ENCODE measurements around the gene KIAA0319L.
"Not testable (repeated sequence)": the region's sequence is repeated elsewhere in the genome, so short reads cannot be mapped to it uniquely, and the experiment has no call there.

The KIAA0319L gene

DNA sequence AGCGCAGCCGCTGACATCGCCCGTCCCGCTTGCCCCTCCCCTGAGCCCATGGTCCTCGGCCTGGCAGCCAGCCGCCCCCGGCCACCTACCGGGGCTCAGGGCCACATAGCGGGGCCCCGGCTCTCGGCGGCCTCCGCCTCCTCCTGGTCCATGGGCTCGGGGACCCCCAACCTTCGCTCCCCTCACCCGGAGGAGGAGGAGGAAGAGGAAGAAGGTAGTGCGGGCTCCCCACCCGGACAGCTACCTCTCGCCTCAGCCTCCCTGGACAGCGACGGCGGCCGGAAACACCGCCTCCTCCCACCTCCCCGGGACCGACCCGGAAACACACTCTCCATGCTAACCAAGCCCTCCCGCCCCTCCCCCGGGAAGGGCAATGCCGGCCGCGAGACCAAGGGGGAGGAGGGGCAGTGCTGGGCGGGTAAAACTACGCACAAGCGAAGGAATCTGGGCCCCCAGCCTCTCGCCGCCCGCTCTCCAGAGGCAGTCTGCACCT lies at the start of gene KIAA0319L:
Gene KIAA0319L (minus strand): TSS at position 286 of the 493 bp plus-strand sequence. CDS start 2,912 bp downstream, outside the sequence.
- DNase-seq (ENCODE audit: low read depth in 2 of 2) = no peak

DNA sequence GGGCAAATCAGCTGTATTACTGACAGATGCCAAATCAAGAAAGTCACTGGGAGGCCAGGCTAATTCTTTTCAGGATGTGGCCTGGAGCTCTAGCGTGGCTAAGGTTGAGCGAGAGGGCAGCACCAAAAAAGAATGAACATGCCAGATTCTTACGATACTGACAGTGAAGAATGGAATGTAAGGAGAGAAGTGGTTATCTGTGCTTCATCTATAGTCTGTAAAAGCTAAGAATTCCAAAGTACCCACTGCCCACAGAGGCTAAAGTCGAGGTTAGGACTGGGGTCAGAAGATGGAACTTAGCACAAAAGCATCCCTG lies 48.6 kb upstream of the KIAA0319L start:
- DNase-seq (ENCODE audit: low read depth in 2 of 2) = no peak

DNA sequence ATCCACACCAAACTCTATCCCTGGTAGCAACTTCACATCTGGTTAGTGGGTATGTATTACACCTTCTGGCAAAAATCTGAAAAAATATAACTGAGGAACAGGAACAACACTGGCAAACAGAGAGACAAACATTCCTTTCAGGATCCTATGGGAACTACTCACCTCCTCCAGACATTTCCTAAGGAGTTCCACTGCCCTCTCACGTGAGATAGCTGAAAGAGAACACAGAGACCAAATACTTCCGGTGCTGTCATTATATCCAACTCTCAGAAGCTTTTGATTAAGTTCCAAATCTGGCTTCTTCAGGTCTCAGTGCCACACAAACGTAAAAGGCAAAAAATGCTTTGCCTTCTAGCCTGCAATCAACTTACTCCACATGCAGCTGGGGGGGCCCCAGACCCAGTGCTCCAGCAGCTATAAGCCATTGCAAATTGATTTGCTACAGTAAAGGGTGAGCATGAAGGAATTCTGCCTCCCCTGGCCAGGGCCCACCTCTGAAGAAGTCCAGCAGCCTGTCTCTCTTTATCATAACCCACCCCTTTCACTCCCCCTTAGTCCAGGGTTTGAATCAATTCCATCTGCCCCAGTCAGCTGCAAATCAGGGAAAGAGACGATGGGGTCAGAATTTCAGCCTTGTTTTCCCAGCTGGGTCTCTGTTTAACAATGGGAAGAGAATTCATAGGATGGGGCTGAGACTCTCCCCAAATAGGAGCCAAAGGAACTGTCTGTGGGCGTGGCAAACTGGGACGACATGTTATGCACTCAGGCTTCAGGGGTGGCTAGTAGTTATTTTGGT lies 48.1 kb upstream of the KIAA0319L start:
- DNase-seq (ENCODE audit: low read depth in 2 of 2) = no peak

DNA sequence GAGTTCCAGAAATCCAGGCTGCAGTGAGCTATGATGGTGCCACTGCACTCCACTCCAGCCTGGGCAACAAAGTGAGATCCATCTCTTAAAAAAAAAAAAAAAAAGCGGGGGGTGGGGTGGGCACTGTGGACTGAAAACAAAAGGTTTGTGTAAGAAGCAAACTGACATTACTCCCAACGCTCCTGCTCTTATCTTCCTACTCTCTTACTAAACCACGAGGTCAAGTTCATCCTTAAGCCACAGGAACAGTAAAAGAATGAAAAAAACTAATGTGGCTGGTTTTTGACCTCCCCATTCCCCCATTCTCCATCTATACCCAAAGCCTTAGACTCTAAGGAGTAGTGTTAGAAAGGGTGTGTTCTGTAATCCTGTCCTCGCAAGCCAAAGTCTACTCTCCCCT lies 46.7 kb upstream of the KIAA0319L start:
- no peak for DNase-seq (ENCODE audit: low read depth in 2 of 2)

DNA sequence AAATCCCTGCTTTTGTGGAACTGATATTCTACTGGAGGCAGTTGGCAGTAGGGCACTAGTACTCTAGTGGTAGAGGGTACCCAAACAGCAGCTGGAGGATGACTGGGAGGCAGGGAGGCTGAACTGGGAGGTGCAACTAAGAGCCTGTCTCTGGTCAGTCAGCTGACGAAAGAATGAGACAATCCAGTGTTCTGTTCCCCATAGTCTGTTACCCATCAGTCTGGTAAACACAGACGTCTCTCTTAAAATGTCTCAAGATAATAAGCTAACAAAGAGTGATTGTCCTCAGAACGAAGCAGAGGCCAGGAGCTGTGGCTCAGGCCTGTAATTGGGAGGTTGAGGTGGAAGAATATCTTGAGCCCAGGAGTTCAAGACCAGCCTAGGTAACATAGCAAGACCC lies 46.3 kb upstream of the KIAA0319L start:
- no peak for DNase-seq (ENCODE audit: low read depth in 2 of 2)

DNA sequence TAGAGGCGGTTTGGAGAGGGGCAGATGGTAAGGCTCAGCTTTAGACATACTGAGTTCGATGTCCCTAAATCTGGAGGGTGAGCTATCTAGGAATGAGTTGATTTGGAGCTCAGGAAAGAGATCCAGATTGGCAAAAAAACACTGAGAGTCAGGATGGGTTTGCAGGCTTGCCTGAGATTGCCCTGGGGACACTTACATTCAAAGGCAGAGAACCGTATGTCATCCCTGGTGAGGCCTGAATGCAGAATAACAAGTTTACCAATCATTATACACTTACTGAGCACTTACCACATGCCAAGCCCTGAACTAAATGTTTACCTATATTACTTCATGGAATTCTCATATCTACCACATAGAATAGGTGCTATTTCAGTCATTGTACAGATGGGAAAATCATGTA lies 43.4 kb upstream of the KIAA0319L start:
- no peak for DNase-seq (ENCODE audit: low read depth in 2 of 2)

DNA sequence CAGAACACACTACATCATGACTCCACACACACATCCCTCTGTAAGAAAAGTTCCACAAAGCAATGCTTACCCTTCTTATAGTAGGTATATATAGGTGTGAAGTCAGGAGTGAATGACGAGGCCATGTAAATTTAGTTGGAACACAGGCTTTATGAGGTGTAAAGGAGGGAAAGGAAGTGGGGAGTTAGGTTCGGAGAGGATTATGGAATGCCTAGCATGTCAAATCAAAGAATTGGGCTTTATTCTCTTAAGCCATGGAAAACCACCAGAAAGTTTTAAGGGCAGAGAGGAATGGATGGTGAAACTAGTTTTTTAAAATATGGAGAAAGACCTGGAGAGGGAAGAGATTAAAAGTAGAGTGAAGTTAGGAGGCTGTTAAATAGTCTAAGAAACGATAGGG lies 42.2 kb upstream of the KIAA0319L start:
- no peak for DNase-seq (ENCODE audit: low read depth in 2 of 2)

DNA sequence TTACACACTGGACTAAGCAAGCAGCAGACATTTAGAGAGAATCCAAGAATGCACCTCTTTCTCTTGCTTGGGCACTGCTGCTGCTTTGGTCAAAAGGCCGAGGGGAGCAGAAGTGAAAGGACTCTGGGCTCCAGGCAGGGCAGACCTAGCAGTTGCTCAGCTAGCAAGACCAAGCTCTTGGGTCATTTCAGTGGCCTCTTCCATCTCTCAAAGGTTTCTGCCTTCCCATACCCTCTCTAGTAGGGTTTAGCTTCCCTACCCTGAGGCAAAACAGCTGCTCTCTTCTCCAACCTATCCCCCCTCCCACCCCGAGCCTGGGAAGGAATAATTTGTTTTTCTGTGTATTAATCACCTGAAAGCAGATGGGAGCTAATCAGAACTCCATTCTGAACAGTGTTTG lies 41.7 kb upstream of the KIAA0319L start:
- no peak for DNase-seq (ENCODE audit: low read depth in 2 of 2)

DNA sequence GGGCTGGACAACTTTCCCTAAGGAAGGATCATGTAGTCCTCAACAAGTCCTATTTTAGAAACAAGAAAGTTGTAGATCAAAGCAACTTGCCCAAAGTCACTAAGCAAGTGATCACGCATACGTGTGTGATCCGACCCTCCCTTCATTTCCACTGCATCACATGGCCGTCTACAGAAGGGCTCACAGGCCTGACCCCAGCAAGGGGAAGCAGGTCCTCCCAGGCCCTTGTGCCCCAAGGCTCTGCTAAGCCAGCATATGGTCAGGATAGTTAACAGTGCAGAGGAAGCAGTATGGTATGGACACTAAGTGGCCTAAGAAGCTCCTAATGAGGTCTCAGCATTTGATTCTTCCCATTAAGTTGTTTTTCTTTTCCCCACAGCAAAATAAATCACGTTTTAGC lies 40.7 kb upstream of the KIAA0319L start:
- DNase-seq (ENCODE audit: low read depth in 2 of 2) = no peak

DNA sequence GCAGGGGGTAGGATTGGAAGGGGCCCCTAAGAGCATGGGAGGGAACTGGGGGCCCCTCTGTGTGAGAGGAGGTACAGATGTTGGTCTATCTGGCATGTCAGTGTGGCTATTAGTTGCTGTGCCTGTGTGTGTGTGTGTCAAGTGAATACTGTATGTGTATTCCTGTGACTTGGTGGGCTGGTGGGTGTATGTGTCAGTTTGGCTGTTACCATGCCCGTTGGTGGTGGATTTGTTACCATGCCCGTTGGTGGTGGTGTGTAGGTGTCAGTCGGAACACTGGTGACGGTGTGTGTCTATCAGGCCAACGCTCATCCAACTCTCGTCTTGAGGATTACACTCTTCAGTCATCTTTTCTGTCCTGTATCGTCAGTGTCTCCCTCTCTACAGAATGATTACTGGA lies 38.5 kb upstream of the KIAA0319L start:
- no peak for DNase-seq (ENCODE audit: low read depth in 2 of 2)

DNA sequence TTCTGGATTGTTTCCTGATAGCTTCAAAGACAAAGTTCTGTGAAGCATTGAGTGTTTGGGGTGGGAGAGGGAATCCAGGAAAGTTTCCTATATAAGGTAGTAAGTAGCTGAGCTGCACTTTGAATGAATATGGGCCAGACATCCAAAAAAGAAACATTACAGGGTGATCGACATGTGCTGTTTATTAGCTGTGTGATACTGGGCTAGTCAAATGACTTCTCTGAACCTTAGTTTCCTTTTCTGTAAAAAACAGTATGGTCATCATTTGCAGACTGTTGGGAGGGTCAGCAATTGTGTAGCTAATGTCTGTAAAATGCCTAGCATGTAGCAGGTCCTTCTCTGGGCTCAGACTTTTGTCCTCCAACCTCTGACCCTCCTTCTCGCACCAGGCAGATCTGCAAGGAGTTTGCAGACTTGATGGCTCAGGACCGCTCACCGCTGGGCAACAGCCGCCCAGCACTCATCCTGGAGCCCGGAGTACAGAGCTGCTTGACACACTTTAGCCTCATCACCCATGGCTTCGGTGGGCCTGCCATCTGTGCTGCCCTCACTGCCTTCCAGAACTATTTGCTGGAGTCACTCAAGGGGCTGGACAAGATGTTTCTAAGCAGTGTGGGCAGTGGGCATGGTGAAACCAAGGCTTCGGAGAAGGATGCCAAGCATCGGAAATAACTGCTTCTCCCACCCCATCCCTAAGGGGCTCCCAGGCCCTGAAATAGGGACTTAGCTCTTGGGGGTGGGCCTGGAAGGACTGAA lies 37.0 kb upstream of the KIAA0319L start:
- DNase-seq (ENCODE audit: low read depth in 2 of 2) = no peak

DNA sequence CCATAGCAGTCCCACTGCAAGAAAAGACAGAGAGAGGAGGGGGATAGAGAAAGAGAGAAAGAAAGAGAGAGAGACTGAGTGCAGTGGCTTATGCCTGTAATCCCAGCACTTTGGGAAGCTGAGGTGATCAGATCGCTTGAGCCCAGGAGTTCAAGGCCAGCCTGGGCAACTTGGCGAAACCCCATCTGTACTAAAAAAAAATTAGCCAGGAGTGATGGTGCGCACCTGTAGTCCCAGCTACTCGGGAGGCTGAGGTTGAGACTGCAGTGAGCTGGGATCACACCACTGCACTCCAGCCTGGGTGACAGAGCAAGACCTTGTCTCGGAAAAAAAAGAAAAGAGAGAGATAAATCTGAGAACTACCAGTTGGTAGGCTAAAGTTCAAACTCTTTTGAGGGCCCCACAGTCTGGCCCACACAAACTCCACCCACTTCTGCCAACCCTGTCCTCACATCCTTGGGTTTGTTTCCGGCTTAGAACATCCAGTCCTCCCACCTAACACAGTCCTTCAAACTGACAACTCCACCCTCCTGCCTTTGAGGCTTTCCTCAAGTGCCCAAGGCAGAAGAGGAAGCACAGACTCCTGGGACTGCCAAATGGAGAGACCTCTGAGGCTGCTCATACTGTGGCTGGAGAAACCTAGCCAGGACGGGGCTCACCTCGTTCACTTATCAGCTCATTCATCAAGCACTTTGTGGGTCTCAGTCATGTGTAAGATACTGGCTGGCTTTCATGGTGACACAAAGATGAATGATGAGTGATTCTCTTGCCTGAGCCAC lies 36.0 kb upstream of the KIAA0319L start:
- DNase-seq (ENCODE audit: low read depth in 2 of 2) = no peak

DNA sequence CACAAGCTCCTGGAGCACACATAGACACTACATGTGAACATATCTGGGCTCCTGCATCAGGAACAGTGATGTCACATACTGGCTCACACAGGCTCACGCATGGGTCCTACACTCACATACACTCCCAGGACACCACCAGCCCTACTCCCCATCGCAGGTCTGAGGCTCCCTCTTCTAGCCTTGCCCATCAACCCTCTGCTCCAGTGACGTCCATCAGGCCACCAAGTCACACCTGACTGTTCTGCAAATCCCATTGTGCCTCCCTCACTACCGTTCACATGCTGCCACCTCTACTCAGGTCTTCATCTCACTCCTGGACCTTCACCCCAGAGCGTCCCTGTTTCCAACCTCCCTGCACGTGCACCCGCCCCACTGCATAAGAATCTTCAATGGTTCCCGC lies 34.0 kb upstream of the KIAA0319L start:
- DNase-seq (ENCODE audit: low read depth in 2 of 2) = no peak

DNA sequence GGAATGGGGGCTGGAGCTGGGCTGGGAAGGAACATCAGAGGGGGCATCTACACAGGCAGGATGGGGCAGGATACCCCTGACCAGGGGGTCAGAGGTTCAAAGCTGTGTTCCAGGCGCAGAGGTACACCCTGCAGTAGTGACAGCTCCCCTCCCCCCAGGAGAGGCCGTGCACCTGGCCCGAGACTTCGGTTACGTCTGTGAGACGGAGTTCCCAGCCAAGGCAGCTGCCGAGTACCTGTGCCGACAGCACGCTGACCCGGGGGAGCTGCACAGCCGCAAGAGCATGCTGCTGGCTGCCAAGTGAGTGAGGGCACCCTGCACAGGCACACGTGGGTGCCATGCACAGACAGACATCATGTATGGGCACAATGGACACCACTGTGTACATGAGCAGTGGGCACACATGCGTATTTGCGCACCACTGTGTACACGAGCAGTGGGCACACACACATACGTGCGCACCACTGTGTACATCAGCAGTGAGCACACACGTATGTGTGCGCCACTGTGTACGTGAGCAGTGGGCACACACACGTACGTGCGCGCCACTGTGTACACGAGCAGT lies 33.4 kb upstream of the KIAA0319L start:
- DNase-seq (ENCODE audit: low read depth in 2 of 2) = no peak

DNA sequence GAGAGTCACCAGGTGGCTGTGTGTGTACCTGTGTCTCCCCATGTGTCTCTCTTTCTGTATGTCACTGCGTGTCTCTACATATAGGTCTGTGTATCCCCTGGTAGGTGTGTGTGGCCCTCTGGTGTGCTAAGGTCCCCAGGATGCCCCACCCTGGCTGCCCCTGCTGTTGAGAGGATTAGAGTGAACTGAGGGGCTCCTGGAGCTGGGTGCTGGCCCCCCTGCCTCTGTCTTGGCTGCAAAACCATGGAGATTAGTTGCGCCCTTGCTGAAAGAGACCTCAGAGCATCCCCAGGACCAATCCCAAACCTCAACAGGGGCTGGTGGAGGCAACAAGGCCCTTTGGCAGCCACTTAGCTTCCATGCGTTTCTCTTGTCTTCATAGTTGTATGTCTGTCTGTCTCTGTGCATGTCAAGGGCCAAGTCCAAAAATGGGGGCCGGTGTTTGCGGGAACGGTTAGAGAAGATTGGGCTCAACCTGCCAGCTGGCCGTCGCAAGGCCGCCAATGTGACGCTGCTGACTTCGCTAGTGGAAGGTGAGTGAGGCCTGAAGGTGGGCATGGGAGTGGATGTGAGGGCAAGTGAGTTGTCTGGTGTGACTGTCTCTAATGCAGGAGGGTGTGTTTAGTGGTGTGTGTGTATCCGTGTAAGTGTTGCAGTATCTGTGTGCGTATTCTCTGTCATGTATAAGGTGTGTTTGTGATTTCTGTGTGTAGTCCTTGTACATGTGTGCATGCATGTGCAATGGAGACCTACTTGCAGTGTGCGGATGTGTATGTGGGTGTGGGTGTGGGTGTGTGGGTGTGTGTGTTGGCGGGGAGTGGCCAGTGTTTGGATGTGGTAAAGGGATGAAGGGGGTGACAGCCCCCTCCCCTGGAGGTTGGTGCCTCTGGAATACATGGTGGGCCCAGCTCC lies 32.6 kb upstream of the KIAA0319L start:
- no peak for DNase-seq (ENCODE audit: low read depth in 2 of 2)

DNA sequence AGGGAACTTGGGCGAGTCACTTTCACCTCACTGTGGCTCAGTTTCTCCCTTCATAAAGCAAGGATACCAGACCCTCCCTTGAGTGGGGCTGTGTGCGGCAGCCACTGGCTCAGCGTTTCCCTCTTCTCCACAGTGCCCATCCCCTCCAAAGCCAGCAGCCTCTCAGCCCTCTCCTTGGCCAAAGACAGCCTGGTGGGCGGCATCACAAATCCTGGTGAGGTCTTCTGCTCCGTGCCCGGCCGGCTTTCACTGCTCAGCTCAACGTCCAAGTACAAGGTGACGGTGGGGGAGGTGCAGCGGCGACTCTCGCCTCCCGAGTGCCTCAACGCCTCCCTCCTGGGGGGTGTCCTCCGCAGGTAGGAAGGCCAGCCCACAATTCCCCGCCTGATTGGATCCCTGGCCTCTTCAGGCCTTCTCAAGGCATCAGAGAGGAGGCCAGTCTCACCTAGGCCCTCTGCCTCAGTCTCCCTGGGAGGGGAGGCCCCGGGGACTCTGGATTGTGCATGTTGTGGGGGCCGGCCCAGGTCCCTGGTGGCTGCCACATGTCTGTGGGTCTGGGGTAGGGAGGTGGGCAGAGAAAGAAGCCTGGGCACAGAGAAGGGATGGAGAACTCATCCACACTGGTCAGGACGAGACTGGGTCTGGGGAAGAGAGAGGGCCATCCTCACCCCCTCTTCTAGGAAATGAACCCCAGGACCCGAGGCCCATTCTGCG lies 31.2 kb upstream of the KIAA0319L start:
- no peak for DNase-seq (ENCODE audit: low read depth in 2 of 2)

DNA sequence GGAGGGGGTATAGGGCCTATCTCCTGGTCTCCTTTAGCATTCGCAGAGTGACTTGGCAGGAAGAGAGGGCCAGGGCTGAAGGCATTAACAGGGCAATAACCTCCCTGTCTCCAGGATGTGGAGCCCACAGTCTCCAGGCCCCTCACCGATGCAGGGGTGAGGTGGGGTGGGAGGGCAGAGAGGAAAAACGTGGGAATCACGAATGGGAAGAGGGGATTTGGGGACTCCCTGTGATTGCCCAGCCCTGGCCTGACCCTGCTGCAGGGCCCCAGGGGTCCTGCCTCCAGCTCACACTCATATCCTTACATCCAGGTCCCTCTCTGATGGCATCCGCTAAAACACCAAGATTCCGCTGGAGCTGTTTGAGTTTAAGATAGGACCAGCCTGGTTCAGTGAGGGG lies 30.5 kb upstream of the KIAA0319L start:
- DNase-seq (ENCODE audit: low read depth in 2 of 2) = no peak

DNA sequence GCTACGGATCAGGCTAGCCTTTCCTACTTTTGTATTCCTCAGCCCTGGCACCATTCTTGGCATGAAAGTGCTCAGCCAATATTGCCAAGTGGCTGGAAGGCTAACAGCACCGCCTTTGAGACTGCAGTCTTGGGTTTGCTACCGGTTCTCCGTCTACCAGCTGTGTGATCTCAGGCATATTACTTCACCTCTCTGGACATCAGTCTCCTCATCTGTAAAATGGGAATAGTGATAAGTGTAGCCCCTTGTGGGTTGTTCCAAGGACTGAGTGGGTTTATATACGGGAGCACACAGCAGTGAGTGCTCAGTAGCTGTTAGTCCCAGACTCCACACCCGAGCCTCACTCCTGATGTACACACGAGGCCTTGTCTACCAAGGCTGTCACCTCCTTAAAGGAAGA lies 29.6 kb upstream of the KIAA0319L start:
- no peak for DNase-seq (ENCODE audit: low read depth in 2 of 2)

DNA sequence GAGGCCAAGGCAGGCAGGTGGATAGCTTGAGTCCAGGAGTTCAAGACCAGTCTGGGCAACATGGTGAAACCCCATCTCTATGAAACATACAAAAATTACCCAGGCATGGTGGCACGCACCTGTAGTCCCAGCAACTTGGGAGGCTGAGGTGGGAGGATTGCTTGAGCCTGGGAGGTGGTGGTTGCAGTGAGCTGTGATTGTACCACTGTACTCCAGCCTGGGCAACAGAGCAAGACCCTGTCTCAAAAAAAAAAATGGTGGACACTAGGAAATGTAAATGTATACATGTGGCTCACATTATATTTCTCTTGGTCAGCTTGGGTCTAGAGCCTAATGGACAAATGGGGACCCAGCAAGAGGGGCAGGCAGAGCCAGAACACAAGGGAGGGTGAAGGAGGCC lies 28.6 kb upstream of the KIAA0319L start:
- not testable (repeated sequence) for DNase-seq (ENCODE audit: low read depth in 2 of 2)

DNA sequence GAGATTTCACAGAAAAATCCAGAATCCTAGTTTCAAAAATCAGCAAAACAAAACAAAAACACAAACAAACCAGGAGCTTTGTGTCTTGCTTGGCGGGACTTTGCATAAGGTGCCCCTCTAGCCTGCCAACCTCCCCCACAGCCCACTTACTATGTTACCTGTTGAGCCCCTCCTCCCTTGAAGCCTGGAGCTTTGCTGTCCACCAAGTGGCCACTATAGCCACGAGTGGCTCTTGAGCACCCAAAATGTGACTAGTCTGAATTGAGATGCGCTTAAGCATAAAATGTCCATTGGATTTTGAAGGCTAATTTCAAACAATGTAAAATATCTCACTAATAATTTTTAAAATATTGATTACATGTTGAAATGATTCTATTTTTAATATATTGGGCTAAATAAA lies 28.1 kb upstream of the KIAA0319L start:
- no peak for DNase-seq (ENCODE audit: low read depth in 2 of 2)
